AG04449 (cell line): ENCODE data around the gene UBAP1L.

Source experiments
- CTCF ChIA-PET: fragments of 350-600 bp; formaldehyde crosslinking; extraction: SDS; loops from one replicate; lab custom pipeline; 2021; ENCODE audit warnings: antibody characterized with exemption; lab: Yijun Ruan, JAX
- POLR2A ChIA-PET: fragments of 400-600, 350-600 bp; formaldehyde crosslinking; extraction: SDS; loops from one replicate; lab custom pipeline; 2020; ENCODE audit warnings: antibody characterized with exemption, inconsistent platforms; lab: Yijun Ruan, JAX
- DNase-seq: peaks from one replicate; pipeline ENCODE4 v3.0.0-alpha.2; 2010; ENCODE audit warnings: low read depth, low spot score
- H3K4me3 ChIP-seq: 2 replicates; pipeline ENCODE4 v1.5.1; 2011; ENCODE audit warnings: low read depth, mild to moderate bottlenecking, control low read depth, low read length
- CTCF ChIP-seq: IDR thresholded peaks from one replicate; pipeline ENCODE4 v1.5.1; 2011; ENCODE audit warnings: mild to moderate bottlenecking, moderate library complexity, low read length, control low read depth, inconsistent platforms; ENCODE audit not compliant: insufficient read depth; ENCODE audit errors: missing control alignments

UBAP1L gene

GRCh38 chr15:65056106-65056505, 58.9 kb downstream of the UBAP1L start:
- no peak for TF ChIP-seq CTCF
- H3K4me3 ChIP-seq: no peak overlapping the region
- DNase-seq: no peak
- ChIA-PET CTCF (interaction anchor here (0.9 to 8.0 kb wide), 13 partner anchors 10 to 328 kb away, joined by 3 to 338 read pairs (median 23); partner anchors contain the start of genes KBTBD13, RASL12 and SLC51B), POLR2A (interaction anchor here (1.0 kb wide), 1 partner anchor 249 kb away, joined by 3 read pairs; the partner anchor contains the start of gene RNU5B-1)

GRCh38 chr15:65055201-65055870, 59.7 kb downstream of the UBAP1L start:
- H3K4me3 ChIP-seq: no peak overlapping the region
- CTCF ChIA-PET: interaction anchor here (0.7 to 8.0 kb wide), 18 partner anchors 11 to 327 kb away, joined by 3 to 338 read pairs (median 16); partner anchors contain the start of genes KBTBD13, RASL12, SLC51B and UBAP1L
- no peak for TF ChIP-seq CTCF
- no peak for DNase-seq
- POLR2A ChIA-PET: interaction anchor here (1.0 kb wide), 1 partner anchor 249 kb away, joined by 3 read pairs; the partner anchor contains the start of gene RNU5B-1

GRCh38 chr15:65054333-65055200, 60.4 kb downstream of the UBAP1L start:
- peak; percentile 97 for TF ChIP-seq CTCF
- CTCF ChIA-PET: interaction anchor here (0.9 to 8.0 kb wide), 21 partner anchors 11 to 243 kb away, joined by 3 to 338 read pairs (median 14); partner anchors contain the start of genes KBTBD13, RASL12, SLC51B and UBAP1L
- DNase-seq: no peak
- no peak overlapping the region for H3K4me3 ChIP-seq
- POLR2A ChIA-PET: interaction anchor here (1.0 kb wide), 1 partner anchor 250 kb away, joined by 3 read pairs; the partner anchor contains the start of gene RNU5B-1

GRCh38 chr15:65052956-65053355, 62.0 kb downstream of the UBAP1L start:
- ChIA-PET CTCF (interaction anchor here (0.8 to 8.0 kb wide), 16 partner anchors 9 to 218 kb away, joined by 3 to 338 read pairs (median 14); partner anchors contain the start of genes KBTBD13, RASL12, SLC51B and UBAP1L), POLR2A (no interaction called here)
- no peak overlapping the region for H3K4me3 ChIP-seq
- TF ChIP-seq CTCF: no peak
- no peak for DNase-seq

- no peak for DNase-seq
- TF ChIP-seq CTCF: no peak
These were observed 63.7 kb downstream of the UBAP1L start for GRCh38 chr15:65051266-65051665.

More at GRCh38 chr15:65051266-65051665, 63.7 kb downstream of the UBAP1L start:
- ChIA-PET CTCF (interaction anchor here (1.0 to 8.0 kb wide), 9 partner anchors 8 to 52 kb away, joined by 3 to 338 read pairs (median 10); partner anchors contain the start of genes KBTBD13, RASL12 and SLC51B), POLR2A (interaction anchor here (0.5 kb wide), 1 partner anchor 348 kb away, joined by 3 read pairs; no protein-coding TSS in a partner anchor)
- no peak overlapping the region for H3K4me3 ChIP-seq
